PC-9 (cell line): ENCODE measurements around the gene STX8. TPM values are rescaled to one million over a fixed set of nuclear protein-coding genes. Genes with fewer than 3 reads are reported as not detected.

Experiments
- Bru-seq: library from RNA; stranded (reverse); fragments of 400-500 nt; gene quantifications from one replicate; lab custom pipeline; 2021; lab: Mats Ljungman, UMichigan
- BruChase-seq, 2 experiments: library from RNA; stranded (reverse); fragments of 400-500 nt; gene quantifications; one replicate each; lab custom pipeline; 2021; lab: Mats Ljungman, UMichigan
- BruUV-seq: library from RNA; stranded (reverse); fragments of 400-500 nt; replicated peaks from 2 replicates; lab custom pipeline; 2021; lab: Mats Ljungman, UMichigan
- CTCF ChIA-PET: fragments of 300-600 bp; sonication (Branson Sonifier 250); formaldehyde crosslinking; loops from one replicate; lab custom pipeline; 2022; ENCODE audit warnings: antibody characterized with exemption; lab: Charles Lee
- POLR2A ChIA-PET: fragments of 300-600 bp; sonication (Branson Sonifier 250); formaldehyde crosslinking; loops from one replicate; lab custom pipeline; 2022; ENCODE audit warnings: antibody characterized with exemption; ENCODE audit not compliant: unreplicated experiment; lab: Charles Lee
- DNase-seq, 2 experiments: peaks; one replicate each; pipeline versions ENCODE4 v3.0.0 to v3.0.0-alpha.2; 2015 to 2022; ENCODE audit warnings: mixed read lengths in 1 of 2
- H2AFZ ChIP-seq: fragments of 200-600 bp; sonication (generic); 2 replicates; pipeline ENCODE4 v1.8.1; 2017; ENCODE audit warnings: antibody characterized with exemption
- H3F3A ChIP-seq: fragments of 200-600 bp; sonication (generic); 2 replicates; pipeline ENCODE4 v1.8.1; 2017; ENCODE audit warnings: antibody characterized with exemption, mild to moderate bottlenecking, low read depth; ENCODE audit not compliant: insufficient read depth
- H3K27ac ChIP-seq: fragments of 200-600 bp; sonication (generic); 2 replicates; pipeline ENCODE4 v1.6.1; 2016; ENCODE audit warnings: mixed run types
- H3K27me3 ChIP-seq: fragments of 200-600 bp; sonication (generic); 2 replicates; pipeline ENCODE4 v1.6.1; 2016; ENCODE audit warnings: low read depth, mixed run types; ENCODE audit not compliant: insufficient read depth
- H3K36me3 ChIP-seq: fragments of 200-600 bp; sonication (generic); 2 replicates; pipeline ENCODE4 v1.6.1; 2016; ENCODE audit warnings: low read depth, mixed run types
- H3K4me1 ChIP-seq: fragments of 200-600 bp; sonication (generic); replicated peaks from 2 replicates; pipeline ENCODE4 v1.6.1; 2016; ENCODE audit warnings: mixed run types; ENCODE audit not compliant: insufficient read depth
- H3K4me2 ChIP-seq: fragments of 200-600 bp; sonication (generic); 2 replicates; pipeline ENCODE4 v1.6.1; 2017; ENCODE audit warnings: mixed run types
- H3K4me3 ChIP-seq: fragments of 200-600 bp; sonication (generic); 2 replicates; pipeline ENCODE4 v1.6.1; 2016; ENCODE audit warnings: mixed run types
- H3K79me2 ChIP-seq: fragments of 200-600 bp; sonication (generic); 2 replicates; pipeline ENCODE4 v1.6.1; 2017; ENCODE audit warnings: low read depth, mixed run types
- H3K9me2 ChIP-seq: fragments of 200-600 bp; sonication (generic); 2 replicates; pipeline ENCODE4 v1.8.1; 2017; ENCODE audit warnings: mild to moderate bottlenecking; ENCODE audit not compliant: insufficient read depth
- H3K9me3 ChIP-seq: fragments of 200-600 bp; sonication (generic); 2 replicates; pipeline ENCODE4 v1.8.1; 2016; ENCODE audit warnings: low read depth; ENCODE audit not compliant: insufficient read depth
- H4K20me1 ChIP-seq: fragments of 200-600 bp; sonication (generic); 2 replicates; pipeline ENCODE4 v1.8.1; 2017; ENCODE audit not compliant: insufficient read depth
- EZH2 ChIP-seq: fragments of 200-600 bp; sonication (generic); IDR thresholded peaks from 2 replicates; pipeline ENCODE4 v1.8.0; 2017; ENCODE audit warnings: antibody characterized with exemption, low read depth
- intact Hi-C: fragments of 100-400 bp; cut with micrococcal nuclease; formaldehyde crosslinking; loops from one replicate; pipeline ENCODE4 v1.10.0; 2022; ENCODE audit not compliant: unreplicated experiment
- long read RNA-seq: library from polyadenylated mRNA; stranded (forward); transcript quantifications from one replicate; pipeline ENCODE4 v2.0.0, GENCODE V29; 2022
- total RNA-seq: library from RNA; stranded (reverse); gene quantifications from 2 replicates; pipeline ENCODE4 v1.2.3, GENCODE V29; 2021
- TF ChIP-seq, protein P1 (sequence below): fragments of 200-600 bp; sonication (generic); conservative IDR thresholded peaks from 2 replicates; pipeline ENCODE4 v1.6.1; 2017; ENCODE audit warnings: mixed run types, antibody characterized with exemption, mild to moderate bottlenecking, moderate library complexity

STX8 gene, protein sequence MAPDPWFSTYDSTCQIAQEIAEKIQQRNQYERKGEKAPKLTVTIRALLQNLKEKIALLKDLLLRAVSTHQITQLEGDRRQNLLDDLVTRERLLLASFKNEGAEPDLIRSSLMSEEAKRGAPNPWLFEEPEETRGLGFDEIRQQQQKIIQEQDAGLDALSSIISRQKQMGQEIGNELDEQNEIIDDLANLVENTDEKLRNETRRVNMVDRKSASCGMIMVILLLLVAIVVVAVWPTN
- total RNA-seq (49.2 and 60.6 TPM in 2 replicates), Bru-seq, nascent RNA (percentile 56 among the genes with signal in this experiment), BruChase-seq, experiment 1, labeled RNA remaining after a 2-hour chase (percentile 54 among the genes with signal in this experiment), BruChase-seq, experiment 2, labeled RNA remaining after a 6-hour chase (percentile 41 among the genes with signal in this experiment)
- long read RNA-seq, transcript STX8-201 (8 exons, 1,246 nt), result major isoform, 40 of 51 reads
- long read RNA-seq, partial matches to known transcripts, result 2 of 51 reads
- long read RNA-seq, other reads (novel, unspliced or antisense), result 5 of 51 reads

DNA sequence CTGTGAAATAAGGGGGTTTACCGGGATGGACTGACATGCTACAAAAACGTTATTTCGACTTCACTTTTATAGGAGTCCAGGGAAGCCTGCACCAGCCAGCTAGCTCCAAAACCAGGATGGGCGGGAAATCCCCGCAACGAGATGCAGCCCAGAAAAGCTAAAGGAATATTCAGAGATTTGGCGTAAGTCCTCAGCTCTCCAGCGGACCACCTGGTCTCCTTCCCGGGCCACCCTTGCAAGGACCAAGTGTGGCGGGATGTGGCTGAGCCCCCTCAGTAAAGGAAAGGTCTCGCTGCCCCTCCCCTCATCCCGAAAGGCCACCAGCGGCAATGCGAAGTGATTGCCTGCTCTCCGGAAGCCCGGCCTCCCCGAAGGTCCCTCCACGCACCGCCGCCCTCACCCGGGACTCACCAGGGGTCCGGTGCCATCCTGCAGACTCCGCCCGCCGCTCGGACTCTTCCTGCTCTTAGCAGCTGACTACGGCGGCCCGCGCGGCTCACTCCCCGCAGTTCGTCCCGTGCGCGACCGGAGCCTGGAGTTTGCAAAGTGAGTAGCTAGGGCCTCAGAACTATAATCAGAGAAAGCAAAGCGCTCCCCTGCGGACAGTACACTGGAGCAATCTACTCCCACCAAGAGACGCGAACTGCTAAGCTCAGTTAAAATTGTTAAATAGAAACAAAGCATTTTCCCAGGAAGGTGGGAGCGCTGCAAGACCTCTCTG lies at the start of gene STX8:
Gene STX8 (minus strand): TSS at position 440 of the 721 bp plus-strand sequence. CDS start 12 bp downstream, at position 428.
- H3K4me3 ChIP-seq, result peak within 1 kb of the TSS; percentile 82
- H3K9me2 ChIP-seq, result no peaks in the 10 kb centered on the region
- peak within 1 kb of the TSS; percentile 86 for H2AFZ ChIP-seq
- ChIA-PET CTCF (interaction anchor here (0.6 to 1.1 kb wide), 2 partner anchors 353 to 582 kb away, joined by 3 to 5 read pairs; no protein-coding TSS in a partner anchor), POLR2A (interaction anchor here (0.5 kb wide), 3 partner anchors 29 to 1259 kb away, joined by 3 to 16 read pairs (median 6); no protein-coding TSS in a partner anchor)
- TF ChIP-seq, protein P1, sequence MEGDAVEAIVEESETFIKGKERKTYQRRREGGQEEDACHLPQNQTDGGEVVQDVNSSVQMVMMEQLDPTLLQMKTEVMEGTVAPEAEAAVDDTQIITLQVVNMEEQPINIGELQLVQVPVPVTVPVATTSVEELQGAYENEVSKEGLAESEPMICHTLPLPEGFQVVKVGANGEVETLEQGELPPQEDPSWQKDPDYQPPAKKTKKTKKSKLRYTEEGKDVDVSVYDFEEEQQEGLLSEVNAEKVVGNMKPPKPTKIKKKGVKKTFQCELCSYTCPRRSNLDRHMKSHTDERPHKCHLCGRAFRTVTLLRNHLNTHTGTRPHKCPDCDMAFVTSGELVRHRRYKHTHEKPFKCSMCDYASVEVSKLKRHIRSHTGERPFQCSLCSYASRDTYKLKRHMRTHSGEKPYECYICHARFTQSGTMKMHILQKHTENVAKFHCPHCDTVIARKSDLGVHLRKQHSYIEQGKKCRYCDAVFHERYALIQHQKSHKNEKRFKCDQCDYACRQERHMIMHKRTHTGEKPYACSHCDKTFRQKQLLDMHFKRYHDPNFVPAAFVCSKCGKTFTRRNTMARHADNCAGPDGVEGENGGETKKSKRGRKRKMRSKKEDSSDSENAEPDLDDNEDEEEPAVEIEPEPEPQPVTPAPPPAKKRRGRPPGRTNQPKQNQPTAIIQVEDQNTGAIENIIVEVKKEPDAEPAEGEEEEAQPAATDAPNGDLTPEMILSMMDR, result no peak
- TF ChIP-seq EZH2, result no peak
- no peaks in the 10 kb centered on the region for H3K36me3 ChIP-seq
- no peak within 1 kb of the TSS for H3K27ac ChIP-seq
- intact Hi-C loops, result loop anchor here (2.0 kb wide), 2 partner anchors 69 to 193 kb away; partner anchors contain the start of gene USP43
- no TSS peak for BruUV-seq
- no peaks in the 10 kb centered on the region for H3F3A ChIP-seq
- peak within 1 kb of the TSS; percentile 95 for H3K4me2 ChIP-seq
- no peaks in the 10 kb centered on the region for H3K4me1 ChIP-seq
- no peaks in the 10 kb centered on the region for H3K27me3 ChIP-seq
- H3K79me2 ChIP-seq, result 0 out of 2 replicates have a peak, but pooled peaks cover 7% of the 10 kb centered on the region
- peak; percentile 57 to 88 for DNase-seq
- no peaks in the 10 kb centered on the region for H4K20me1 ChIP-seq
- H3K9me3 ChIP-seq, result no peaks in the 10 kb centered on the region

DNA sequence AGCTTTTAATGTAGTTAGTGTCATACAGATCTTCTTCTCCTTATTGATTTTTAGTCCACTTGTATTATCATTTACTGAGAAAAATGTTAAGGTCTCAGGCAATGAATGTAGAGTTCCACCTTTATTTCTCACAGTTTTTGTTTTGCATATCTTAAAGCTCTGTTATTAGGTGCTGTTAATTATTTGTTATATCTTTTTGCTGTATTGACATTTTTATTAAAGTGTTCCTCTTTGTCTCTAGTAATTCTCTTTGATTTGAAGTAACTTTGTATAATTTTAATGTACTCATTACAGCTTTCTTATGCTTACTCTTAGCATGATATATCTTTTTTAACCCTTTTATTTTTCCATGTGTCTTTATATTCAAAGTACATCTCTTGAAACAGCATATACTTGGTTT lies 47.3 kb upstream of the STX8 start:
- Histone ChIP-seq H3F3A (no peaks in the 10 kb centered on the region), H3K9me3 (0 out of 2 replicates have a peak, but pooled peaks cover 5% of the 10 kb centered on the region), H2AFZ (no peak overlapping the region), H3K4me3 (no peak overlapping the region), H3K36me3 (no peaks in the 10 kb centered on the region), H3K27ac (no peak overlapping the region), H4K20me1 (no peaks in the 10 kb centered on the region), H3K79me2 (no peaks in the 10 kb centered on the region), H3K4me2 (no peak overlapping the region), H3K4me1 (no peaks in the 10 kb centered on the region), H3K9me2 (no peaks in the 10 kb centered on the region), H3K27me3 (no peaks in the 10 kb centered on the region)
- TF ChIP-seq EZH2, result no peak
- TF ChIP-seq, protein P1, result no peak
- ChIA-PET POLR2A (interaction anchor here (0.6 kb wide), 1 partner anchor 79 kb away, joined by 7 read pairs; no protein-coding TSS in a partner anchor), CTCF (no interaction called here)
- no TSS peak for BruUV-seq
- no peak for DNase-seq
- intact Hi-C loops, result no loop called here

DNA sequence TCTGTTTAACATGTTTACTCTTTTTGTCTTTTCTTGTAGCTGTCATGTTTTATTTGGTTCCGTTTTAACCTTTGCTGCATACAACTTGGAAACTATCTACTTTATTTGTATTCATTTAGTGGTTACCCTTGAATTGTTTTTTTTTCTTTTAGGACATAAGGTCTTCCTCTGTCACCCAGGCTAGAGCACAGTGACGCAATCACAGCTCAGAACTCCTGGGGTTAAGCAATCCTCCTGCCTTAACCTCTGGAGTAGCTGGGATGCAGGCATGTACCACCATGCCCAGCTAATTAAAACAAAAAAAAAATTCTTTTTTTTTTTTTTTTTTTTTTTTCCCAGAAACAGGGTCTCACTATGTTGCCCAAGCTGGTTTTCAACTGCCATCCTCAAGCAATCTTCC lies 39.9 kb upstream of the STX8 start:
- ChIA-PET POLR2A (no interaction called here), CTCF (interaction anchor here (0.5 kb wide), 1 partner anchor 61 kb away, joined by 9 read pairs; no protein-coding TSS in a partner anchor)
- Histone ChIP-seq H3K9me3 (no peaks in the 10 kb centered on the region), H3K27me3 (no peaks in the 10 kb centered on the region), H3K4me1 (no peaks in the 10 kb centered on the region), H3K27ac (no peak overlapping the region), H3K4me3 (no peak overlapping the region), H3K4me2 (no peak overlapping the region), H3K79me2 (no peaks in the 10 kb centered on the region), H2AFZ (no peak overlapping the region), H3F3A (no peaks in the 10 kb centered on the region), H3K9me2 (no peaks in the 10 kb centered on the region), H4K20me1 (no peaks in the 10 kb centered on the region), H3K36me3 (no peaks in the 10 kb centered on the region)
- no peak for DNase-seq
- BruUV-seq, result no TSS peak
- intact Hi-C loops, result no loop called here
- TF ChIP-seq EZH2, result no peak
- TF ChIP-seq, protein P1, result no peak
